Bronchial epithelial cell (primary cell): Measurements from ENCODE around the gene SEPTIN5. TPM values are rescaled to one million over a fixed set of nuclear protein-coding genes. Genes with fewer than 3 reads are reported as not detected.
A peak's percentile ranks its signal among the peaks of the same experiment; 100 is the strongest.

ENCODE experiments used
- DNase-seq: peaks from one replicate; pipeline ENCODE4 v3.0.0-alpha.2; 2010; ENCODE audit warnings: low read depth
- FAIRE-seq: peaks from 2 replicates; lab custom pipeline; 2011; peaks lifted over from hg19 to GRCh38; lab: Jason Lieb, UNC
- H3K27me3 ChIP-seq: 2 replicates; pipeline ENCODE4 v1.5.1; 2011; ENCODE audit warnings: low read length; ENCODE audit not compliant: control insufficient read depth, insufficient read depth
- H3K36me3 ChIP-seq: 2 replicates; pipeline ENCODE4 v1.5.1; 2011; ENCODE audit warnings: low read length; ENCODE audit not compliant: control insufficient read depth, insufficient read depth
- H3K4me3 ChIP-seq: 2 replicates; pipeline ENCODE4 v1.5.1; 2011; ENCODE audit warnings: mild to moderate bottlenecking, low read depth, low read length, control low read depth
- total RNA-seq: library from RNA; depleted of rRNA; stranded (reverse); fragments of >200 nt; gene quantifications from 2 replicates; pipeline ENCODE4 v1.2.1, GENCODE V29; 2014
- TF ChIP-seq, protein P1 (sequence below): IDR thresholded peaks from 2 replicates; pipeline ENCODE4 v1.5.1; 2011; ENCODE audit warnings: mild to moderate bottlenecking, moderate library complexity, low read length, control low read depth, inconsistent platforms; ENCODE audit not compliant: insufficient read depth, severe bottlenecking

The SEPTIN5 gene
- total RNA-seq, 1 donor from 2014 or later: 5.8 TPM

GRCh38 chr22:19713245-19713644 lies 1.1 kb upstream of the SEPTIN5 start:
- TF ChIP-seq, protein P1, sequence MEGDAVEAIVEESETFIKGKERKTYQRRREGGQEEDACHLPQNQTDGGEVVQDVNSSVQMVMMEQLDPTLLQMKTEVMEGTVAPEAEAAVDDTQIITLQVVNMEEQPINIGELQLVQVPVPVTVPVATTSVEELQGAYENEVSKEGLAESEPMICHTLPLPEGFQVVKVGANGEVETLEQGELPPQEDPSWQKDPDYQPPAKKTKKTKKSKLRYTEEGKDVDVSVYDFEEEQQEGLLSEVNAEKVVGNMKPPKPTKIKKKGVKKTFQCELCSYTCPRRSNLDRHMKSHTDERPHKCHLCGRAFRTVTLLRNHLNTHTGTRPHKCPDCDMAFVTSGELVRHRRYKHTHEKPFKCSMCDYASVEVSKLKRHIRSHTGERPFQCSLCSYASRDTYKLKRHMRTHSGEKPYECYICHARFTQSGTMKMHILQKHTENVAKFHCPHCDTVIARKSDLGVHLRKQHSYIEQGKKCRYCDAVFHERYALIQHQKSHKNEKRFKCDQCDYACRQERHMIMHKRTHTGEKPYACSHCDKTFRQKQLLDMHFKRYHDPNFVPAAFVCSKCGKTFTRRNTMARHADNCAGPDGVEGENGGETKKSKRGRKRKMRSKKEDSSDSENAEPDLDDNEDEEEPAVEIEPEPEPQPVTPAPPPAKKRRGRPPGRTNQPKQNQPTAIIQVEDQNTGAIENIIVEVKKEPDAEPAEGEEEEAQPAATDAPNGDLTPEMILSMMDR: no peak
- Histone ChIP-seq H3K27me3 (no peaks in the 10 kb centered on the region), H3K4me3 (no peak overlapping the region), H3K36me3 (no peaks in the 10 kb centered on the region)
- FAIRE-seq (no peak), DNase-seq (no peak)

DNA sequence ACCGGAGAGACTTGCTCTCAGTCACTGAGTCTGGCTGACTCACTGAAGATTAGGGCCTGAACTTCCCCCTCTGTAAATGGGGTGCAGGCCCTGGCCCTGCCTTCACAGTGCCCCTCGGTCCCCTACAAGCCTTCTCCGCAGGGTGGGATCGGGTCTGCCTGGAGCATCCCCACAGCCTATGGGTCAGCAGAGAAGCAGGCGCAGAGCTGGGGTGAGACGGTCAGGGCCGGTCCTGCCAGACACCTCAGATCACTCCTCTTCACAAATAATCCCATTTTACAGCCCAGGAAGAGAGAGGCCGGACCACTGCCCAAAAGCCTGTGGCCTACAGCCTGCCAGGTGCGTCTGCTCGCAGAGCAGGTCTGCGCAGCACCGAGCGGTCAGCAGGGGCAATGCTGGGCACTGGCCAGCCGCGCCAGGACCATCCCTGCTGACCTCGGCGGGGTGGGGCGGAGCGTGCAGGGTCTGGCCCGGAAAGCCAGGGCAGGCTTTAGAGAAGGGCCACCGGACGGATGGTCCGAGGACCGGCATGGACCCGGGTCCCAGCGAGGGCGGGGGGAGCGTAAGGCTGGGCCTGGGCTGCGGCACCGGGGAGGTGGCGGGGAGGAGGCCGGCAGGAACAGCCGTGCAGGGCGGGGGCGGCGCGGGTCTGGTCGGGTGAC lies 522 bp upstream of the SEPTIN5 start:
- FAIRE-seq: no peak
- TF ChIP-seq, protein P1: no peak

GRCh38 chr22:19715188-19715930 lies 1.1 kb downstream of the SEPTIN5 start:
- Histone ChIP-seq H3K4me3 (peak overlapping the region; percentile 59), H3K27me3 (peaks cover 2% of the 10 kb centered on the region), H3K36me3 (no peaks in the 10 kb centered on the region)
- no peak for FAIRE-seq
- peak; percentile 7 for DNase-seq
- TF ChIP-seq, protein P1: no peak

More for the DNA sequence above, 522 bp upstream of the SEPTIN5 start:
- DNase-seq: no peak
- Histone ChIP-seq H3K36me3 (no peaks in the 10 kb centered on the region), H3K27me3 (no peaks in the 10 kb centered on the region), H3K4me3 (peak overlapping the region; percentile 59)

DNA sequence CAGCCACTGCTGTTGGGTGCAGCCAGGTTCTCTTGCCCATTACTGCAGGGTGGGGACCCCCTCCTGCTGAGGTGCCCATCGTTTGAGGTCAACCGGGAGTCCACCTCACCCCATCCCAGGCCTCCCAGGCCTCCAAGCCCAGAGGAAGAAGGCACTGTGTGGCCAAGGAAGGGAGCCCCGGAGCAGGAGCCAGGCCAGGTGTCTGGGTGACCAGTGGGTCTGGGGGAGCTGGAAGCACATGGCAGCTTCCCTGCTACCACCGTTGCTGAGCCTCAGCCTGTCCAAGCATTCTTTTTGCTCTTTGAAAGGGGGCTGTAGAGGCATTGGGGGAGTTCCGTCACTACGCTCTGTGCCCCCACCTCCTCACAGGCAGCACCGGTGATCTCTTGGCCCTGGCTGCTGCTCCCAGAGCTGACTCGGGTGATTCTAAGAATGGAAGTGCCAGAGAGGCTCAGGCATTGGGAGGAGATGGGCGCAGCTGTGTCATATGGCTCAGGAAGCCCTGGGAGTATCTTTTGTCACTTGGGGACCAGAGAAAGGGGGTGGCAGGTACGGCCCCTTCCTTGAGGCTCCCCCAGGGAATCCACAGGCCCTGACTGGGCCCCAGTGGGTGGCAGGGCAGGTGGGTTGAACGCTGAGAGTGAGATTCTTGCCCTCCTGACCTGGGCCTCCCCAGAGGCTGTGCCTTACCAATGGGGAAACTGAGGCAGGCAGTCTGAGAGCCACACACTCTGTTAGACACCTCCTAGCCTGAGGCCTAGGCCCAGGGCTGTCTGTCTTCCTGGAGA lies 1.9 kb downstream of the SEPTIN5 start:
- no peak for DNase-seq
- no peaks in the 10 kb centered on the region for H3K36me3 ChIP-seq
- no peak for FAIRE-seq
- no peak overlapping the region for H3K4me3 ChIP-seq
- TF ChIP-seq, protein P1: no peak
- H3K27me3 ChIP-seq: peaks cover 2% of the 10 kb centered on the region

- Histone ChIP-seq H3K36me3 (no peaks in the 10 kb centered on the region), H3K27me3 (peaks cover 2% of the 10 kb centered on the region), H3K4me3 (no peak overlapping the region)
- DNase-seq: no peak
- no peak for FAIRE-seq
- TF ChIP-seq, protein P1: no peak
Measured at GRCh38 chr22:19716829-19717105, 2.5 kb downstream of the SEPTIN5 start.
